MM.1S (cell line): Measurements from ENCODE around the gene SHBG.

ENCODE experiments used
- CTCF ChIP-seq: fragments of 300-600 bp; sonication (generic); IDR thresholded peaks from 2 replicates; pipeline ENCODE4 v1.5.1; 2016; ENCODE audit warnings: antibody characterized with exemption, low read length, mixed read lengths
- EZH2 ChIP-seq: fragments of 300-600 bp; sonication (generic); optimal IDR thresholded peaks from 2 replicates; pipeline ENCODE3; 2017; ENCODE audit warnings: low read depth, mild to moderate bottlenecking, antibody characterized with exemption, low read length, mixed read lengths

GRCh38 chr17:7646457-7646856 lies 16.5 kb downstream of the SHBG start:
- TF ChIP-seq CTCF (no peak), EZH2 (no peak)
